Measurements from ENCODE around the gene ACBD4. TPM values are rescaled to one million over a fixed set of nuclear protein-coding genes. Genes with fewer than 3 reads are reported as not detected.

ACBD4 gene
- total and polyA plus RNA-seq, 2 of the 13 experiments (the other 11 are each of a cell fraction or from before 2014, with no cell fraction given) = 16.1 to 26.9 TPM

DNA sequence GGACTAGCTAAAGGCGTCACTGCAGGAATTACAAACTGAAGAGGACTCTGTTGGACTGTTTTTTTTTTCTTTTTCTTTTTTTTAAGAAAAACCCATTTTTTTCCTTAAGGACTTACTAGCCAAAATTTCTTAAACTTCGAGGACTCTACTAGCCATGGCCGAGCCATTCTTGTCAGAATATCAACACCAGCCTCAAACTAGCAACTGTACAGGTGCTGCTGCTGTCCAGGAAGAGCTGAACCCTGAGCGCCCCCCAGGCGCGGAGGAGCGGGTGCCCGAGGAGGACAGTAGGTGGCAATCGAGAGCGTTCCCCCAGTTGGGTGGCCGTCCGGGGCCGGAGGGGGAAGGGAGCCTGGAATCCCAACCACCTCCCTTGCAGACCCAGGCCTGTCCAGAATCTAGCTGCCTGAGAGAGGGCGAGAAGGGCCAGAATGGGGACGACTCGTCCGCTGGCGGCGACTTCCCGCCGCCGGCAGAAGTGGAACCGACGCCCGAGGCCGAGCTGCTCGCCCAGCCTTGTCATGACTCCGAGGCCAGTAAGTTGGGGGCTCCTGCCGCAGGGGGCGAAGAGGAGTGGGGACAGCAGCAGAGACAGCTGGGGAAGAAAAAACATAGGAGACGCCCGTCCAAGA lies 13.7 kb downstream of the ACBD4 start (continued):
- TF ChIP-seq ATF7 (IDR thresholded peaks at IDR 0.05) = no peak
- TF ChIP-seq ATF7 (CRISPR knock-in tag; IDR thresholded peaks at IDR 0.05) = no peak
- no peak for TF ChIP-seq ZSCAN29 (CRISPR knock-in tag; conservative IDR thresholded peaks at IDR 0.05)
- TF ChIP-seq HOXA7 (CRISPR knock-in tag; IDR thresholded peaks at IDR 0.05) = 0 out of 2 replicates have a peak, but pooled peaks have one; percentile 8
- no peak for TF ChIP-seq RFX1 (IDR thresholded peaks at IDR 0.05)
- TF ChIP-seq ZNF484 (CRISPR knock-in tag; IDR thresholded peaks at IDR 0.05; ENCODE audit: borderline replicate concordance, low read depth) = no peak
- TF ChIP-seq KAT8 (CRISPR knock-in tag; IDR thresholded peaks at IDR 0.05) = no peak
- TF ChIP-seq, protein P1, sequence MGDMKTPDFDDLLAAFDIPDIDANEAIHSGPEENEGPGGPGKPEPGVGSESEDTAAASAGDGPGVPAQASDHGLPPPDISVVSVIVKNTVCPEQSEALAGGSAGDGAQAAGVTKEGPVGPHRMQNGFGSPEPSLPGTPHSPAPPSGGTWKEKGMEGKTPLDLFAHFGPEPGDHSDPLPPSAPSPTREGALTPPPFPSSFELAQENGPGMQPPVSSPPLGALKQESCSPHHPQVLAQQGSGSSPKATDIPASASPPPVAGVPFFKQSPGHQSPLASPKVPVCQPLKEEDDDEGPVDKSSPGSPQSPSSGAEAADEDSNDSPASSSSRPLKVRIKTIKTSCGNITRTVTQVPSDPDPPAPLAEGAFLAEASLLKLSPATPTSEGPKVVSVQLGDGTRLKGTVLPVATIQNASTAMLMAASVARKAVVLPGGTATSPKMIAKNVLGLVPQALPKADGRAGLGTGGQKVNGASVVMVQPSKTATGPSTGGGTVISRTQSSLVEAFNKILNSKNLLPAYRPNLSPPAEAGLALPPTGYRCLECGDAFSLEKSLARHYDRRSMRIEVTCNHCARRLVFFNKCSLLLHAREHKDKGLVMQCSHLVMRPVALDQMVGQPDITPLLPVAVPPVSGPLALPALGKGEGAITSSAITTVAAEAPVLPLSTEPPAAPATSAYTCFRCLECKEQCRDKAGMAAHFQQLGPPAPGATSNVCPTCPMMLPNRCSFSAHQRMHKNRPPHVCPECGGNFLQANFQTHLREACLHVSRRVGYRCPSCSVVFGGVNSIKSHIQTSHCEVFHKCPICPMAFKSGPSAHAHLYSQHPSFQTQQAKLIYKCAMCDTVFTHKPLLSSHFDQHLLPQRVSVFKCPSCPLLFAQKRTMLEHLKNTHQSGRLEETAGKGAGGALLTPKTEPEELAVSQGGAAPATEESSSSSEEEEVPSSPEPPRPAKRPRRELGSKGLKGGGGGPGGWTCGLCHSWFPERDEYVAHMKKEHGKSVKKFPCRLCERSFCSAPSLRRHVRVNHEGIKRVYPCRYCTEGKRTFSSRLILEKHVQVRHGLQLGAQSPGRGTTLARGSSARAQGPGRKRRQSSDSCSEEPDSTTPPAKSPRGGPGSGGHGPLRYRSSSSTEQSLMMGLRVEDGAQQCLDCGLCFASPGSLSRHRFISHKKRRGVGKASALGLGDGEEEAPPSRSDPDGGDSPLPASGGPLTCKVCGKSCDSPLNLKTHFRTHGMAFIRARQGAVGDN (CRISPR knock-in tag; IDR thresholded peaks at IDR 0.05) = no peak; the same call in 1 of the 2 replicates
- no peak for TF ChIP-seq SMARCC2 (IDR thresholded peaks at IDR 0.05)
- no peak; the same call in 1 of the 2 replicates for TF ChIP-seq PAWR (CRISPR knock-in tag; IDR thresholded peaks at IDR 0.05; ENCODE audit: borderline replicate concordance)
- no peak for TF ChIP-seq POGZ (CRISPR knock-in tag; IDR thresholded peaks at IDR 0.05)
- TF ChIP-seq, protein P2, sequence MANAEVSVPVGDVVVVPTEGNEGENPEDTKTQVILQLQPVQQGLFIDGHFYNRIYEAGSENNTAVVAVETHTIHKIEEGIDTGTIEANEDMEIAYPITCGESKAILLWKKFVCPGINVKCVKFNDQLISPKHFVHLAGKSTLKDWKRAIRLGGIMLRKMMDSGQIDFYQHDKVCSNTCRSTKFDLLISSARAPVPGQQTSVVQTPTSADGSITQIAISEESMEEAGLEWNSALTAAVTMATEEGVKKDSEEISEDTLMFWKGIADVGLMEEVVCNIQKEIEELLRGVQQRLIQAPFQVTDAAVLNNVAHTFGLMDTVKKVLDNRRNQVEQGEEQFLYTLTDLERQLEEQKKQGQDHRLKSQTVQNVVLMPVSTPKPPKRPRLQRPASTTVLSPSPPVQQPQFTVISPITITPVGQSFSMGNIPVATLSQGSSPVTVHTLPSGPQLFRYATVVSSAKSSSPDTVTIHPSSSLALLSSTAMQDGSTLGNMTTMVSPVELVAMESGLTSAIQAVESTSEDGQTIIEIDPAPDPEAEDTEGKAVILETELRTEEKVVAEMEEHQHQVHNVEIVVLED (CRISPR knock-in tag; IDR thresholded peaks at IDR 0.05; ENCODE audit: borderline replicate concordance) = no peak
- TF ChIP-seq, protein P3, sequence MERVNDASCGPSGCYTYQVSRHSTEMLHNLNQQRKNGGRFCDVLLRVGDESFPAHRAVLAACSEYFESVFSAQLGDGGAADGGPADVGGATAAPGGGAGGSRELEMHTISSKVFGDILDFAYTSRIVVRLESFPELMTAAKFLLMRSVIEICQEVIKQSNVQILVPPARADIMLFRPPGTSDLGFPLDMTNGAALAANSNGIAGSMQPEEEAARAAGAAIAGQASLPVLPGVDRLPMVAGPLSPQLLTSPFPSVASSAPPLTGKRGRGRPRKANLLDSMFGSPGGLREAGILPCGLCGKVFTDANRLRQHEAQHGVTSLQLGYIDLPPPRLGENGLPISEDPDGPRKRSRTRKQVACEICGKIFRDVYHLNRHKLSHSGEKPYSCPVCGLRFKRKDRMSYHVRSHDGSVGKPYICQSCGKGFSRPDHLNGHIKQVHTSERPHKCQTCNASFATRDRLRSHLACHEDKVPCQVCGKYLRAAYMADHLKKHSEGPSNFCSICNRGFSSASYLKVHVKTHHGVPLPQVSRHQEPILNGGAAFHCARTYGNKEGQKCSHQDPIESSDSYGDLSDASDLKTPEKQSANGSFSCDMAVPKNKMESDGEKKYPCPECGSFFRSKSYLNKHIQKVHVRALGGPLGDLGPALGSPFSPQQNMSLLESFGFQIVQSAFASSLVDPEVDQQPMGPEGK (CRISPR knock-in tag; IDR thresholded peaks at IDR 0.05) = peak; percentile 98
- 0 out of 2 replicates have a peak, but pooled peaks have one; percentile 3 for TF ChIP-seq CHCHD3 (CRISPR knock-in tag; IDR thresholded peaks at IDR 0.05)
- no peak for TF ChIP-seq ZNF546 (CRISPR knock-in tag; conservative IDR thresholded peaks at IDR 0.05)
- no peak for TF ChIP-seq PCBP1 (IDR thresholded peaks at IDR 0.05; ENCODE audit: borderline replicate concordance, low read depth, low read length)
- peak; percentile 62; the same call in 1 of the 2 replicates for TF ChIP-seq ISL2 (CRISPR knock-in tag; IDR thresholded peaks at IDR 0.05)
- TF ChIP-seq, protein P4, sequence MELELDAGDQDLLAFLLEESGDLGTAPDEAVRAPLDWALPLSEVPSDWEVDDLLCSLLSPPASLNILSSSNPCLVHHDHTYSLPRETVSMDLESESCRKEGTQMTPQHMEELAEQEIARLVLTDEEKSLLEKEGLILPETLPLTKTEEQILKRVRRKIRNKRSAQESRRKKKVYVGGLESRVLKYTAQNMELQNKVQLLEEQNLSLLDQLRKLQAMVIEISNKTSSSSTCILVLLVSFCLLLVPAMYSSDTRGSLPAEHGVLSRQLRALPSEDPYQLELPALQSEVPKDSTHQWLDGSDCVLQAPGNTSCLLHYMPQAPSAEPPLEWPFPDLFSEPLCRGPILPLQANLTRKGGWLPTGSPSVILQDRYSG (CRISPR knock-in tag; IDR thresholded peaks at IDR 0.05) = no peak
- no peak for TF ChIP-seq KDM6A (CRISPR knock-in tag; IDR thresholded peaks at IDR 0.05; ENCODE audit: low read depth)
- TF ChIP-seq XRCC5 (optimal IDR thresholded peaks at IDR 0.05; ENCODE audit: low read length) = peak; percentile 95
- TF ChIP-seq SMAD1 (CRISPR knock-in tag; IDR thresholded peaks at IDR 0.05; ENCODE audit: borderline replicate concordance, low read depth) = no peak
- TF ChIP-seq ZNF337 (CRISPR knock-in tag; IDR thresholded peaks at IDR 0.05; ENCODE audit: borderline replicate concordance, low read depth) = no peak
- TF ChIP-seq NR2C2 (CRISPR knock-in tag; IDR thresholded peaks at IDR 0.05; ENCODE audit: borderline replicate concordance) = no peak
